BLaER1 (cell line): ENCODE data around the gene CHAC2.
A peak's percentile ranks its signal among the peaks of the same experiment; 100 is the strongest.
"Not testable (repeated sequence)": the region's sequence is repeated elsewhere in the genome, so short reads cannot be mapped to it uniquely, and the experiment has no call there.

Source experiments
- H3K27ac ChIP-seq: shearing (Covaris generic); formaldehyde crosslinking; 2 replicates; pipeline ENCODE4 v1.8.1; 2022
- H3K27me3 ChIP-seq: shearing (Covaris generic); formaldehyde crosslinking; 2 replicates; pipeline ENCODE4 v1.8.1; 2022
- H3K36me3 ChIP-seq: shearing (Covaris generic); formaldehyde crosslinking; 2 replicates; pipeline ENCODE4 v1.8.1; 2022
- H3K4me1 ChIP-seq: shearing (Covaris generic); formaldehyde crosslinking; 2 replicates; pipeline ENCODE4 v1.8.1; 2022
- H3K4me2 ChIP-seq: shearing (Covaris generic); formaldehyde crosslinking; 2 replicates; pipeline ENCODE4 v1.8.1; 2022
- H3K4me3 ChIP-seq: shearing (Covaris generic); formaldehyde crosslinking; 2 replicates; pipeline ENCODE4 v1.8.1; 2022
- H3K9ac ChIP-seq: shearing (Covaris generic); formaldehyde crosslinking; 2 replicates; pipeline ENCODE4 v1.8.1; 2022
- H3K9me3 ChIP-seq: shearing (Covaris generic); formaldehyde crosslinking; 2 replicates; pipeline ENCODE4 v1.8.1; 2022
- H4K20me1 ChIP-seq: shearing (Covaris generic); formaldehyde crosslinking; 2 replicates; pipeline ENCODE4 v1.8.1; 2022
- Cebpa-rat ChIP-seq: shearing (Covaris generic); IDR thresholded peaks from 2 replicates; pipeline ENCODE4 v1.8.1; 2022

The CHAC2 gene

GRCh38 chr2:53744395-53745065, 23.1 kb upstream of the CHAC2 start:
- peaks cover 7% of the 10 kb centered on the region for H3K4me1 ChIP-seq
- H3K27ac ChIP-seq, result no peak overlapping the region
- peaks cover 44% of the 10 kb centered on the region for H3K36me3 ChIP-seq
- H3K9ac ChIP-seq, result no peak overlapping the region
- no peak overlapping the region for H3K4me2 ChIP-seq
- H4K20me1 ChIP-seq, result no peaks in the 10 kb centered on the region
- TF ChIP-seq Cebpa-rat, result no peak
- H3K4me3 ChIP-seq, result no peak overlapping the region
- no peaks in the 10 kb centered on the region for H3K9me3 ChIP-seq
- no peaks in the 10 kb centered on the region for H3K27me3 ChIP-seq

- peaks cover 42% of the 10 kb centered on the region for H3K36me3 ChIP-seq
- no peak overlapping the region for H3K27ac ChIP-seq
- TF ChIP-seq Cebpa-rat, result no peak
- no peaks in the 10 kb centered on the region for H3K4me1 ChIP-seq
- H4K20me1 ChIP-seq, result no peaks in the 10 kb centered on the region
- H3K9me3 ChIP-seq, result no peaks in the 10 kb centered on the region
- H3K27me3 ChIP-seq, result no peaks in the 10 kb centered on the region
- no peak overlapping the region for H3K9ac ChIP-seq
- H3K4me2 ChIP-seq, result no peak overlapping the region
- H3K4me3 ChIP-seq, result no peak overlapping the region
Observed at GRCh38 chr2:53750041-53750768, 17.4 kb upstream of the CHAC2 start.

- H3K9me3 ChIP-seq, result no peaks in the 10 kb centered on the region
- H3K4me3 ChIP-seq, result no peak overlapping the region
- no peak overlapping the region for H3K4me2 ChIP-seq
- H3K36me3 ChIP-seq, result peaks cover 46% of the 10 kb centered on the region
- no peaks in the 10 kb centered on the region for H3K4me1 ChIP-seq
- no peak overlapping the region for H3K27ac ChIP-seq
- no peak overlapping the region for H3K9ac ChIP-seq
- TF ChIP-seq Cebpa-rat, result no peak
- H3K27me3 ChIP-seq, result no peaks in the 10 kb centered on the region
- H4K20me1 ChIP-seq, result no peaks in the 10 kb centered on the region
Observed at GRCh38 chr2:53751728-53752127, 15.9 kb upstream of the CHAC2 start.

DNA sequence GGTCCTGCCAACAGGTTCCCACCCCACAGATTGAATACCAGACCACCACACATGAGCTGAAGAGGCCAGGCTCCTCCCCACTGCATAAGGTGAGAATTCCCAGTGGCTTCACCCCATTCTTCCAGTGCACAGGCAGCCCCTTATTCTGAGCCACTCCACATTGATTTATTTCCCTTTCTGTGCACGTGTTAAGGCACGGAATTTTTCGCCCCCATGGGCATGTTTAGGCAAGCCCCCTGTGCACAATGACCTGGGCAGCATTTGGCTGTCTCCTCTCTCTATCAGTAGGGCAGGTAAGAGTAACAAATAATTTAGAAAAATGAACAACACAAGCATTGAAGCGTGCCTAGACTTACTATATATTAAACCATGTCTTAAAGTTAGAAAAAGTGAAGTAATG, 15.2 kb upstream of the CHAC2 start:
- Histone ChIP-seq H3K9ac (no peak overlapping the region), H3K9me3 (no peaks in the 10 kb centered on the region; the same call in 1 of the 2 replicates), H3K4me2 (no peak overlapping the region), H3K4me1 (no peaks in the 10 kb centered on the region), H3K36me3 (peaks cover 48% of the 10 kb centered on the region), H3K4me3 (no peak overlapping the region), H3K27me3 (no peaks in the 10 kb centered on the region), H4K20me1 (no peaks in the 10 kb centered on the region), H3K27ac (no peak overlapping the region)
- no peak for TF ChIP-seq Cebpa-rat

DNA sequence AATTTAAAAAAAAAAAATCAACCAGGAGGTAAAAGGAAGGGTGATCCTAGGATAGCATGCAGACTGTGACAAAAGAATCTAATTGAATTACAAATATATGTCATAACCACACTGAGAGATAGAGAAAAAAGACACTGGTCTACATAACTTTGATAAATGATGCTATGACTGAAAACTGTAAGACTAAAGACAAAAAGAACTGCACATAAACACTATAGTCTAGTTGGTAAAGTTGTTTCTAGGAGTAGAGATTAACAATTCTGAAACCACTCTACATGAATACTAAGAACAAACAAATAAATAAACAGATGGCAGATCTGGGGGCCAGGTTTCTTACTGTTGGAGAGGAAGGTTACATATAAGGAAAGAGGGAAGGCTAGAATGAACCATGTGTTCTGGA, 14.6 kb upstream of the CHAC2 start:
- H3K36me3 ChIP-seq, result peaks cover 48% of the 10 kb centered on the region
- H4K20me1 ChIP-seq, result no peaks in the 10 kb centered on the region
- TF ChIP-seq Cebpa-rat, result no peak
- H3K27ac ChIP-seq, result no peak overlapping the region
- H3K9me3 ChIP-seq, result no peaks in the 10 kb centered on the region; the same call in 1 of the 2 replicates
- no peak overlapping the region for H3K4me3 ChIP-seq
- no peaks in the 10 kb centered on the region for H3K4me1 ChIP-seq
- no peak overlapping the region for H3K4me2 ChIP-seq
- H3K27me3 ChIP-seq, result no peaks in the 10 kb centered on the region
- no peak overlapping the region for H3K9ac ChIP-seq

GRCh38 chr2:53755121-53755520, 12.5 kb upstream of the CHAC2 start:
- Histone ChIP-seq H3K9ac (no peak overlapping the region), H3K4me2 (no peak overlapping the region), H3K27me3 (no peaks in the 10 kb centered on the region), H3K4me3 (no peak overlapping the region), H3K9me3 (no peaks in the 10 kb centered on the region; the same call in 1 of the 2 replicates), H3K36me3 (peaks cover 63% of the 10 kb centered on the region), H4K20me1 (no peaks in the 10 kb centered on the region), H3K27ac (no peak overlapping the region), H3K4me1 (no peaks in the 10 kb centered on the region)
- TF ChIP-seq Cebpa-rat, result no peak

- Histone ChIP-seq H3K27me3 (no peaks in the 10 kb centered on the region), H3K4me3 (no peak overlapping the region), H3K36me3 (peaks cover 75% of the 10 kb centered on the region), H3K4me1 (no peaks in the 10 kb centered on the region), H3K9ac (no peak overlapping the region), H3K27ac (no peak overlapping the region), H3K4me2 (no peak overlapping the region), H4K20me1 (no peaks in the 10 kb centered on the region), H3K9me3 (no peaks in the 10 kb centered on the region; the same call in 1 of the 2 replicates)
- no peak for TF ChIP-seq Cebpa-rat
Observed at GRCh38 chr2:53756644-53757043, 11.0 kb upstream of the CHAC2 start.

DNA sequence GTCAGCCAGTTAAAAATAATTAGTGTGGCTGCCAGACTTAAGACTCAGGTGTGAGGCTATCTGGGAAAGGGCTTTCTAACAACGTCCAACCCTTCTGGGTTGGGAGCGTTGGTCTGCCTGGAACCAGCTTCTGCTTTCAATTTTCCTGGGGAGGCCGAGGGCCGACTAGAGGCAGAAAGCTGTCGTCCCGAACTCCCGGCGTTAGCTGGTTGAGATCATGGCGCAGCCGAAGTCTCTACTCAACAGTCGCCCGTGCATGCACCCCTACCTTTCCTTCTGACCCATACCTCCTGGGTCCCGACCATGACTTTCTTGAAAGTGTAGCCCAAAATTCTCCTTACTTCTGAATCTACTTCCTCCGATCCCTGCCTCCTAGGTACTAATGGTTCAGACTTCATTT, 10.4 kb upstream of the CHAC2 start:
- not testable (repeated sequence) for H3K4me2 ChIP-seq, H3K9me3 ChIP-seq, H3K27me3 ChIP-seq, H3K27ac ChIP-seq, H3K9ac ChIP-seq, H4K20me1 ChIP-seq, H3K4me1 ChIP-seq, H3K4me3 ChIP-seq
- H3K36me3 ChIP-seq, result peaks cover 78% of the 10 kb centered on the region

DNA sequence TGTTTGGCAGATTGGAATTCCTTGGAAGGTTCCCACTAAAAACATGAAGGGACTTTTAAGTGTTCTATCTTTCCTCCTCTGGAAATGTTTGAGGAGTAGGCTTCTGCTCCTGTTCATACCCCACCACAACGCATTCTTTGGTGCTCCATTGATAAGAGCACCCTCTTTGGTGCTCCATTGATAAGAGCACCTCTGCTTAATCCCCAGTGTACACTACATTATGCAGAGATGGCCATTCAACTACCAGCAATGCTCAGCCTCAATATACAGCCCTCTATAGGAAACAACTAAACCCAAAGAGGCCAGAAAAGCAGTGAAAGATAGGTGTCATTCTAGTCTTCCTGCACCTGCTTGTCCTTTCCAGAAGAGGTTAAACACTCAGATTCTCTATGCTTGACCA, 1.8 kb upstream of the CHAC2 start:
- Histone ChIP-seq H3K27ac (no peak overlapping the region), H3K36me3 (peaks cover 42% of the 10 kb centered on the region), H3K4me2 (no peak overlapping the region), H3K9ac (no peak overlapping the region), H4K20me1 (no peaks in the 10 kb centered on the region), H3K4me3 (no peak overlapping the region), H3K27me3 (no peaks in the 10 kb centered on the region), H3K9me3 (no peaks in the 10 kb centered on the region), H3K4me1 (peaks cover 25% of the 10 kb centered on the region)
- no peak for TF ChIP-seq Cebpa-rat

GRCh38 chr2:53768242-53768542, 588 bp downstream of the CHAC2 start:
- TF ChIP-seq Cebpa-rat, result no peak
- no peaks in the 10 kb centered on the region for H3K9me3 ChIP-seq
- H3K4me2 ChIP-seq, result peak overlapping the region; percentile 91
- peaks cover 19% of the 10 kb centered on the region for H3K36me3 ChIP-seq
- peak overlapping the region; percentile 93 for H3K9ac ChIP-seq
- H3K27ac ChIP-seq, result peak overlapping the region; percentile 92
- peaks cover 25% of the 10 kb centered on the region for H3K4me1 ChIP-seq
- H4K20me1 ChIP-seq, result 0 out of 2 replicates have a peak, but pooled peaks cover under 1% of the 10 kb centered on the region
- H3K4me3 ChIP-seq, result peak overlapping the region; percentile 93
- H3K27me3 ChIP-seq, result no peaks in the 10 kb centered on the region
